ENCODE measurements around the gene MCM5. TPM values are rescaled to one million over a fixed set of nuclear protein-coding genes. Genes with fewer than 3 reads are reported as not detected.

MCM5 gene
- total RNA-seq, 1 experiment from 2014 or later: 194 TPM

DNA sequence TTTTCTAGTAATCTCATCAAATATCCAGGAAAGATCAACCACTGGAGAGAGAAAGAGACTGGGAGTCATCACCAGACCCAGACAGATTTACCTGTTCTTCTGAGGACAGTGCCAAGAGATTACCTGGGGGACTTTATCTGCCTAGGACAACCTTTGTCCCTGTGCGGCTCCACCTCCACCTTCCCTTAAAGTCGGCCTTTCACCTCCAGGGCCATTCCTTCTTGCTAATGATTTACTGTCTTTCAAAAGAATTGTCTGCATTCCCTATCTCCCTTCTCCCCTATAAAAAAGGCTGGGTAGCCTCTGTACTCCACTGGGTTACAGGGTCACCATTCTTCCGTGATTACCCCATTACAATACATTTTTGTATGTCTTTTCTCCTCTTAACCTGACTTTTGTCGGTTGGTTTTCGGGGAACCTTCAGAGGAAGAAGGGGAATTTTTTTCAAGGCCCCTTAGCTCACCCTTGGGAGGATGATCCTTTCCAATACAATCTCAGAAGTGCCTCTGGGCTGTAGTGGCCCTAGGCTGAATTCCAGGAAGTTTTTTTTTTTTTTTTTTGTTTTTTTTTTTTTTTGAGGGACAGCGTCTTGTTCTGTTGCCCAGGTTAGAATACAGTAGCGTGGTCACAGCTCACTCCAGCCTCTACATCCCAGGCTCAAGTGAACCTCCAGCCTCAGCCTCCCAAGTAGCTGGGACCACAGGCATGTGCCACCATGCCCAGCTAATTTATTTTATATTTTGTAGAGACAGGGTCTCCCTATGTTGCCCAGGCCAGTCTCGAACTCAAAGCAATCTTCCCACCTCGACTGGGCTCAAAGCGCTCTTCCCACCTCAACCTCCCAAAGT, 20.6 kb upstream of the MCM5 start:
- ChIA-PET RAD21 (ENCODE audit: low non-redundant PET in 1 of 2, low total read pairs in 2 of 2, uncharacterized antibody in 2 of 2, unreplicated experiment in 2 of 2) (interaction anchor here in 1 of 2 experiments (0.7 to 0.8 kb wide), 2 partner anchors 47 to 240 kb away, joined by 3 to 9 read pairs; no protein-coding TSS in a partner anchor), POLR2A (interaction anchor here (1.8 kb wide), 1 partner anchor 13 kb away, joined by 4 read pairs; no protein-coding TSS in a partner anchor), CTCF (interaction anchor here (1.1 kb wide), 1 partner anchor 686 kb away, joined by 3 read pairs; no protein-coding TSS in a partner anchor)
- TF ChIP-seq YY1 (IDR thresholded peaks at IDR 0.05; ENCODE audit: extremely low read depth, insufficient replicate concordance, low read depth, low read length) (no peak), POLR2AphosphoS5 (IDR thresholded peaks at IDR 0.05; ENCODE audit: low read depth, low read length) (no peak), TCF7L2 (IDR thresholded peaks at IDR 0.05; ENCODE audit: borderline replicate concordance, extremely low read depth, insufficient read depth, insufficient read length) (no peak)
- TF ChIP-seq, protein P1, sequence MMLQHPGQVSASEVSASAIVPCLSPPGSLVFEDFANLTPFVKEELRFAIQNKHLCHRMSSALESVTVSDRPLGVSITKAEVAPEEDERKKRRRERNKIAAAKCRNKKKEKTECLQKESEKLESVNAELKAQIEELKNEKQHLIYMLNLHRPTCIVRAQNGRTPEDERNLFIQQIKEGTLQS (IDR thresholded peaks at IDR 0.05): no peak
- Histone ChIP-seq H3K4me1 (ENCODE audit: control insufficient read depth in 1 of 2, insufficient read depth in 2 of 2, low read length in 2 of 2) (peaks cover 28 to 63% of the 10 kb centered on the region in 2 experiments), H3K36me3 (ENCODE audit: control insufficient read depth in 1 of 2, insufficient read depth in 2 of 2, low read length in 2 of 2) (no peaks in the 10 kb centered on the region; a peak in 2 of 4 replicates), H3K4me2 (ENCODE audit: low read length) (no peak overlapping the region), H3K9ac (ENCODE audit: low read length) (no peak overlapping the region), H3K9me2 (ENCODE audit: insufficient read depth) (no peaks in the 10 kb centered on the region), H3K79me2 (ENCODE audit: insufficient read depth, low read length) (peaks cover 10% of the 10 kb centered on the region), H2AFZ (ENCODE audit: low read depth, low read length, poor library complexity, severe bottlenecking) (no peak overlapping the region), H3K4me3 (replicated peaks in 1 of 2; ENCODE audit: low read depth in 1 of 2, low read length in 2 of 2) (no peak overlapping the region), H4K20me1 (ENCODE audit: insufficient read depth) (no peaks in the 10 kb centered on the region), H3K27ac (ENCODE audit: low read depth, low read length) (no peak overlapping the region), H3K27me3 (ENCODE audit: insufficient read depth, low read length) (no peaks in the 10 kb centered on the region), H3K9me3 (ENCODE audit: control insufficient read depth in 1 of 2, insufficient read depth in 1 of 2, low read depth in 1 of 2, low read length in 2 of 2) (no peaks in the 10 kb centered on the region)
- ATAC-seq (no peak), DNase-seq (ENCODE audit: low read depth, low spot score) (no peak)
- intact Hi-C loops (cut with micrococcal nuclease): loop anchor here (10.0 kb wide), 1 partner anchor 455 kb away; no protein-coding TSS in a partner anchor
- no TSS peak for BruUV-seq (replicated peaks)

DNA sequence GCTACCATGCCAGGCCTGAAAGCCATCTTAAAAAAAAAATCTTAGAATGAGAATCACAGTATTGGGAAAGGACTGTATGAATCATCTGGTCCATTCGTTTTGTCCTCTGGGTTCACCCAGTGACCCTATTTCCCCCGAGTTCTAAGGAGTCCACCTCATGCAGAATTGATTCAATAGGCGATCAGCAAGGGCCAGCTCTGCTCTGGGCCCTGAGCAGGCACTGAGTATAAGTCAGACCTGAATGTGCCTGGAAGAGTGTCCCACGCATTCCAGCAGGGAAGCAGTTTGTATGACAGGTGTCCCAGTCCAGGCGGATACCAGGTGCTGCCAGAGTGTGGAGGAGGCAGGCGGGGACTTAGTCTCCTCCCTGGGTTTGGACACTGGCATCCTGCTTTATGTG, 19.9 kb upstream of the MCM5 start:
- DNase-seq (ENCODE audit: low read depth, low spot score) (no peak), ATAC-seq (no peak)
- peaks cover 10% of the 10 kb centered on the region for H3K79me2 ChIP-seq (ENCODE audit: insufficient read depth, low read length)
- no peak overlapping the region for H3K9ac ChIP-seq (ENCODE audit: low read length)
- ChIA-PET POLR2A (interaction anchor here (0.7 to 2.0 kb wide), 4 partner anchors 8 to 805 kb away, joined by 3 to 17 read pairs (median 4); no protein-coding TSS in a partner anchor), CTCF (interaction anchor here (1.1 kb wide), 1 partner anchor 686 kb away, joined by 3 read pairs; no protein-coding TSS in a partner anchor), RAD21 (ENCODE audit: low non-redundant PET in 1 of 2, low total read pairs in 2 of 2, uncharacterized antibody in 2 of 2, unreplicated experiment in 2 of 2) (interaction anchor here in 1 of 2 experiments (0.7 to 0.8 kb wide), 2 partner anchors 46 to 239 kb away, joined by 3 to 9 read pairs; no protein-coding TSS in a partner anchor)
- H2AFZ ChIP-seq (ENCODE audit: low read depth, low read length, poor library complexity, severe bottlenecking): no peak overlapping the region
- H3K9me3 ChIP-seq (ENCODE audit: control insufficient read depth in 1 of 2, insufficient read depth in 1 of 2, low read depth in 1 of 2, low read length in 2 of 2): no peaks in the 10 kb centered on the region
- peak overlapping the region; percentile 98 for H3K4me2 ChIP-seq (ENCODE audit: low read length)
- peak overlapping the region; percentile 62; the same call in 1 of the 2 replicates for H3K27ac ChIP-seq (ENCODE audit: low read depth, low read length)
- BruUV-seq (replicated peaks): no TSS peak
- H3K4me3 ChIP-seq (replicated peaks in 1 of 2; ENCODE audit: low read depth in 1 of 2, low read length in 2 of 2): no peak overlapping the region
- TF ChIP-seq POLR2AphosphoS5 (IDR thresholded peaks at IDR 0.05; ENCODE audit: low read depth, low read length) (no peak), CEBPB (IDR thresholded peaks at IDR 0.05; ENCODE audit: low read depth) (no peak), SIN3A (IDR thresholded peaks at IDR 0.05; ENCODE audit: low read depth) (no peak), JUND (IDR thresholded peaks at IDR 0.05) (no peak), FOSL1 (IDR thresholded peaks at IDR 0.05; ENCODE audit: low read depth) (no peak)
- TF ChIP-seq, protein P2, sequence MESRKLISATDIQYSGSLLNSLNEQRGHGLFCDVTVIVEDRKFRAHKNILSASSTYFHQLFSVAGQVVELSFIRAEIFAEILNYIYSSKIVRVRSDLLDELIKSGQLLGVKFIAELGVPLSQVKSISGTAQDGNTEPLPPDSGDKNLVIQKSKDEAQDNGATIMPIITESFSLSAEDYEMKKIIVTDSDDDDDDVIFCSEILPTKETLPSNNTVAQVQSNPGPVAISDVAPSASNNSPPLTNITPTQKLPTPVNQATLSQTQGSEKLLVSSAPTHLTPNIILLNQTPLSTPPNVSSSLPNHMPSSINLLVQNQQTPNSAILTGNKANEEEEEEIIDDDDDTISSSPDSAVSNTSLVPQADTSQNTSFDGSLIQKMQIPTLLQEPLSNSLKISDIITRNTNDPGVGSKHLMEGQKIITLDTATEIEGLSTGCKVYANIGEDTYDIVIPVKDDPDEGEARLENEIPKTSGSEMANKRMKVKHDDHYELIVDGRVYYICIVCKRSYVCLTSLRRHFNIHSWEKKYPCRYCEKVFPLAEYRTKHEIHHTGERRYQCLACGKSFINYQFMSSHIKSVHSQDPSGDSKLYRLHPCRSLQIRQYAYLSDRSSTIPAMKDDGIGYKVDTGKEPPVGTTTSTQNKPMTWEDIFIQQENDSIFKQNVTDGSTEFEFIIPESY (IDR thresholded peaks at IDR 0.05; ENCODE audit: extremely low read depth, insufficient replicate concordance, low read length): no peak
- TF ChIP-seq, protein P1 (IDR thresholded peaks at IDR 0.05): no peak
- H4K20me1 ChIP-seq (ENCODE audit: insufficient read depth): no peaks in the 10 kb centered on the region
- H3K36me3 ChIP-seq (ENCODE audit: control insufficient read depth in 1 of 2, insufficient read depth in 2 of 2, low read length in 2 of 2): peaks cover 0 to 4% of the 10 kb centered on the region in 2 experiments; a peak in 2 of 4 replicates
- no peaks in the 10 kb centered on the region for H3K27me3 ChIP-seq (ENCODE audit: insufficient read depth, low read length)
- no peaks in the 10 kb centered on the region for H3K9me2 ChIP-seq (ENCODE audit: insufficient read depth)
- peaks cover 28 to 63% of the 10 kb centered on the region in 2 experiments for H3K4me1 ChIP-seq (ENCODE audit: control insufficient read depth in 1 of 2, insufficient read depth in 2 of 2, low read length in 2 of 2)
- intact Hi-C loops (cut with micrococcal nuclease): no loop called here

Measured in HCT116 (cell line).